ENCODE data around the gene HAVCR2. TPM values are rescaled to one million over a fixed set of nuclear protein-coding genes. Genes with fewer than 3 reads are reported as not detected.
A peak's percentile ranks its signal among the peaks of the same experiment; 100 is the strongest.

Gene HAVCR2
- total and polyA plus RNA-seq, 2 experiments from 2014 or later, result 0.52 to 1.7 TPM

- H4K20me1 ChIP-seq (ENCODE audit: insufficient read depth, poor library complexity, severe bottlenecking), result no peaks in the 10 kb centered on the region
- no peaks in the 10 kb centered on the region for H3K9me3 ChIP-seq (ENCODE audit: low read depth)
- no peaks in the 10 kb centered on the region for H3K36me3 ChIP-seq (replicated peaks; ENCODE audit: insufficient read depth, low read depth)
- peak overlapping the region; percentile 56 for H2AFZ ChIP-seq
- no peaks in the 10 kb centered on the region for H3K79me2 ChIP-seq
- peaks cover 30% of the 10 kb centered on the region for H3K4me1 ChIP-seq (ENCODE audit: insufficient read depth)
- no peak for TF ChIP-seq EZH2phosphoT487 (IDR thresholded peaks at IDR 0.05; ENCODE audit: low read depth, severe bottlenecking, unreplicated experiment)
- TF ChIP-seq, protein P1, sequence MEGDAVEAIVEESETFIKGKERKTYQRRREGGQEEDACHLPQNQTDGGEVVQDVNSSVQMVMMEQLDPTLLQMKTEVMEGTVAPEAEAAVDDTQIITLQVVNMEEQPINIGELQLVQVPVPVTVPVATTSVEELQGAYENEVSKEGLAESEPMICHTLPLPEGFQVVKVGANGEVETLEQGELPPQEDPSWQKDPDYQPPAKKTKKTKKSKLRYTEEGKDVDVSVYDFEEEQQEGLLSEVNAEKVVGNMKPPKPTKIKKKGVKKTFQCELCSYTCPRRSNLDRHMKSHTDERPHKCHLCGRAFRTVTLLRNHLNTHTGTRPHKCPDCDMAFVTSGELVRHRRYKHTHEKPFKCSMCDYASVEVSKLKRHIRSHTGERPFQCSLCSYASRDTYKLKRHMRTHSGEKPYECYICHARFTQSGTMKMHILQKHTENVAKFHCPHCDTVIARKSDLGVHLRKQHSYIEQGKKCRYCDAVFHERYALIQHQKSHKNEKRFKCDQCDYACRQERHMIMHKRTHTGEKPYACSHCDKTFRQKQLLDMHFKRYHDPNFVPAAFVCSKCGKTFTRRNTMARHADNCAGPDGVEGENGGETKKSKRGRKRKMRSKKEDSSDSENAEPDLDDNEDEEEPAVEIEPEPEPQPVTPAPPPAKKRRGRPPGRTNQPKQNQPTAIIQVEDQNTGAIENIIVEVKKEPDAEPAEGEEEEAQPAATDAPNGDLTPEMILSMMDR (IDR thresholded peaks at IDR 0.05; ENCODE audit: poor library complexity), result no peak
- TF ChIP-seq EZH2 (IDR thresholded peaks at IDR 0.05; ENCODE audit: borderline replicate concordance), result no peak
- WGBS (ENCODE audit: low lambda C conversion rate, missing lambda C conversion rate), result 61% methylated on average over 4 of the region's 4 CpGs
- no peak overlapping the region for H3K4me2 ChIP-seq
- peak; percentile 35 for DNase-seq (ENCODE audit: low spot score)
- H3K27me3 ChIP-seq, result no peaks in the 10 kb centered on the region
- no peak overlapping the region for H3K4me3 ChIP-seq
- peak overlapping the region; percentile 72 for H3K27ac ChIP-seq
- H3K9me2 ChIP-seq (replicated peaks; ENCODE audit: insufficient read depth), result no peaks in the 10 kb centered on the region
These were observed 44.9 kb downstream of the HAVCR2 start for GRCh38 chr5:157063776-157064430.

DNA sequence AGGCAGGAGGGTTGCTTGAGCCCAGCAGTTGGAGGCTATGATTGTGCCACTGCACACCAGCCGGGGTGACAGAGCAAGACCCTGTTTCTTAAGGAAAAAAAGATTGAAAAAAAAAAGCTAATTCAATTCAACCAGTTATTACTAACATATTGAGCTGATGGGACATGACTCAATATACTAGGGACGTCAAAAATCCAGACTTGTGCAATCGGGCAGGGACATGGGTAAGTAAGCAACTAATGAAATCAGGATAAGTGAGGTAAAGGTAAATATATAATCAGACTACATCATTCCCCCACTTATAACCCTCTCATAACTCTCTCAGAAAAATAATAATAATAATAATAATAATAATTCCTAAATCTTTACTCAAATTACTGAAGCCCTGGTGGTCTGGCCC lies 49.0 kb downstream of the HAVCR2 start:
- Histone ChIP-seq H3K36me3 (replicated peaks; ENCODE audit: insufficient read depth, low read depth) (no peaks in the 10 kb centered on the region), H3K27ac (peak overlapping the region; percentile 80), H2AFZ (no peak overlapping the region), H3K4me3 (no peak overlapping the region), H3K4me2 (no peak overlapping the region), H3K9me2 (replicated peaks; ENCODE audit: insufficient read depth) (no peaks in the 10 kb centered on the region), H3K4me1 (ENCODE audit: insufficient read depth) (peaks cover 35% of the 10 kb centered on the region), H3K79me2 (no peaks in the 10 kb centered on the region), H3K9me3 (ENCODE audit: low read depth) (no peaks in the 10 kb centered on the region), H4K20me1 (ENCODE audit: insufficient read depth, poor library complexity, severe bottlenecking) (no peaks in the 10 kb centered on the region), H3K27me3 (no peaks in the 10 kb centered on the region)
- 79% methylated on average over 3 of the region's 3 CpGs for WGBS (ENCODE audit: low lambda C conversion rate, missing lambda C conversion rate)
- TF ChIP-seq EZH2phosphoT487 (IDR thresholded peaks at IDR 0.05; ENCODE audit: low read depth, severe bottlenecking, unreplicated experiment), result no peak
- no peak for DNase-seq (ENCODE audit: low spot score)

- H4K20me1 ChIP-seq (ENCODE audit: insufficient read depth, poor library complexity, severe bottlenecking), result no peaks in the 10 kb centered on the region
- H3K9me2 ChIP-seq (replicated peaks; ENCODE audit: insufficient read depth), result no peaks in the 10 kb centered on the region
- peak within 1 kb of the TSS; percentile 52 for H3K4me2 ChIP-seq
- TF ChIP-seq, protein P1 (IDR thresholded peaks at IDR 0.05; ENCODE audit: poor library complexity), result no peak
- TF ChIP-seq EZH2 (IDR thresholded peaks at IDR 0.05; ENCODE audit: borderline replicate concordance) (no peak), EZH2phosphoT487 (IDR thresholded peaks at IDR 0.05; ENCODE audit: low read depth, severe bottlenecking, unreplicated experiment) (no peak)
- H3K4me1 ChIP-seq (ENCODE audit: insufficient read depth), result peaks cover 33% of the 10 kb centered on the region
- no peaks in the 10 kb centered on the region for H3K27me3 ChIP-seq
- H3K36me3 ChIP-seq (replicated peaks; ENCODE audit: insufficient read depth, low read depth), result no peaks in the 10 kb centered on the region
- H2AFZ ChIP-seq, result no peak within 1 kb of the TSS
- whole genome bisulfite sequencing (ENCODE audit: low lambda C conversion rate, missing lambda C conversion rate), result 59% methylated on average over 9 of the region's 9 CpGs
- H3K4me3 ChIP-seq, result no peak within 1 kb of the TSS
- no peaks in the 10 kb centered on the region for H3K79me2 ChIP-seq
- peak; percentile 43 for DNase-seq (ENCODE audit: low spot score)
- H3K27ac ChIP-seq, result peak within 1 kb of the TSS; percentile 80
- H3K9me3 ChIP-seq (ENCODE audit: low read depth), result no peaks in the 10 kb centered on the region
These were observed 49.7 kb downstream of the HAVCR2 start, which contains the start of gene HAVCR1 for GRCh38 chr5:157059093-157059539. HAVCR1 (minus strand) TSS chr5:157059116; CDS start chr5:157057943, 1,173 bp downstream.
